GM19372 (cell line): ENCODE data around the gene FIGLA.

Experiments used
- ATAC-seq: cut with Tn5 transposase; IDR thresholded peaks from one replicate; pipeline ENCODE4 v1.9.1; 2021; ENCODE audit warnings: mild to moderate bottlenecking, low read depth, moderate library complexity; ENCODE audit not compliant: unreplicated experiment

FIGLA gene

GRCh38 chr2:70790136-70790828 lies at the start of gene FIGLA:
FIGLA (minus strand) TSS chr2:70790643; CDS start chr2:70790638, 5 bp downstream.
- ATAC-seq: no peak

GRCh38 chr2:70837980-70838925 lies 47.8 kb upstream of the FIGLA start:
- no peak for ATAC-seq

GRCh38 chr2:70835643-70836042 lies 45.2 kb upstream of the FIGLA start, which contains the start of gene CD207:
CD207 (minus strand) TSS chr2:70835816; CDS start chr2:70835776, 40 bp downstream.
- ATAC-seq: no peak

GRCh38 chr2:70834881-70835280 lies 44.4 kb upstream of the FIGLA start:
- ATAC-seq: no peak

- no peak for ATAC-seq
These were observed 43.7 kb upstream of the FIGLA start for GRCh38 chr2:70834106-70834505.

GRCh38 chr2:70833246-70833645 lies 42.8 kb upstream of the FIGLA start:
- no peak for ATAC-seq

- no peak for ATAC-seq
These were observed 41.9 kb upstream of the FIGLA start for GRCh38 chr2:70832386-70832785.

- no peak for ATAC-seq
These were observed 41.4 kb upstream of the FIGLA start for GRCh38 chr2:70831861-70832260.

- no peak for ATAC-seq
These were observed 39.9 kb upstream of the FIGLA start for GRCh38 chr2:70830366-70830765.

- ATAC-seq: no peak
These were observed 39.5 kb upstream of the FIGLA start for GRCh38 chr2:70829916-70830315.

GRCh38 chr2:70828914-70829824 lies 38.7 kb upstream of the FIGLA start:
- ATAC-seq: no peak

GRCh38 chr2:70828115-70828514 lies 37.7 kb upstream of the FIGLA start:
- ATAC-seq: no peak

GRCh38 chr2:70827388-70827787 lies 36.9 kb upstream of the FIGLA start:
- no peak for ATAC-seq

- no peak for ATAC-seq
These were observed 36.4 kb upstream of the FIGLA start for GRCh38 chr2:70826696-70827350.

- ATAC-seq: no peak
These were observed 32.8 kb upstream of the FIGLA start for GRCh38 chr2:70823249-70823648.

- no peak for ATAC-seq
These were observed 32.4 kb upstream of the FIGLA start for GRCh38 chr2:70822843-70823242.

GRCh38 chr2:70820499-70820898 lies 30.1 kb upstream of the FIGLA start, which contains the start of gene CLEC4F:
CLEC4F (minus strand) TSS chr2:70820599; CDS start chr2:70820523, 76 bp downstream.
- ATAC-seq: no peak

- ATAC-seq: no peak
These were observed 27.0 kb upstream of the FIGLA start for GRCh38 chr2:70817284-70817954.

- ATAC-seq: no peak
These were observed 26.3 kb upstream of the FIGLA start for GRCh38 chr2:70816726-70817125.
